Activated naive CD4-positive, alpha-beta T cell treated with anti-CD3 and anti-CD28 coated beads, Interleukin-2, amount 10 ng/mL, durations not matched to agents 7 days and 5 days (primary cell): ENCODE results near the gene TPGS2.
A peak's percentile ranks its signal among the peaks of the same experiment; 100 is the strongest.

Experiments used
- CTCF ChIA-PET: fragments of 350-600 bp; sonication (Branson Sonifier 250); formaldehyde crosslinking; loops from one replicate; lab custom pipeline; 2021; ENCODE audit warnings: antibody characterized with exemption; lab: Charles Lee
- DNase-seq: peaks from one replicate; pipeline ENCODE4 v3.0.0-alpha.2; 2020
- H3K27ac Mint-ChIP-seq: one replicate; pipeline ENCODE4 v1.8.0; 2021; ENCODE audit warnings: mild to moderate bottlenecking, moderate library complexity, mixed read lengths
- H3K27me3 Mint-ChIP-seq: one replicate; pipeline ENCODE4 v1.8.0; 2021; ENCODE audit warnings: mild to moderate bottlenecking, mixed read lengths
- H3K36me3 Mint-ChIP-seq: one replicate; pipeline ENCODE4 v1.8.0; 2021; ENCODE audit warnings: mixed read lengths
- H3K4me1 Mint-ChIP-seq: one replicate; pipeline ENCODE4 v1.8.0; 2021; ENCODE audit warnings: mixed read lengths
- H3K4me3 Mint-ChIP-seq: one replicate; pipeline ENCODE4 v1.8.0; 2021; ENCODE audit warnings: mild to moderate bottlenecking, moderate library complexity, mixed read lengths
- H3K9me3 Mint-ChIP-seq: one replicate; pipeline ENCODE4 v1.8.0; 2021; ENCODE audit warnings: mixed read lengths

Gene TPGS2

DNA sequence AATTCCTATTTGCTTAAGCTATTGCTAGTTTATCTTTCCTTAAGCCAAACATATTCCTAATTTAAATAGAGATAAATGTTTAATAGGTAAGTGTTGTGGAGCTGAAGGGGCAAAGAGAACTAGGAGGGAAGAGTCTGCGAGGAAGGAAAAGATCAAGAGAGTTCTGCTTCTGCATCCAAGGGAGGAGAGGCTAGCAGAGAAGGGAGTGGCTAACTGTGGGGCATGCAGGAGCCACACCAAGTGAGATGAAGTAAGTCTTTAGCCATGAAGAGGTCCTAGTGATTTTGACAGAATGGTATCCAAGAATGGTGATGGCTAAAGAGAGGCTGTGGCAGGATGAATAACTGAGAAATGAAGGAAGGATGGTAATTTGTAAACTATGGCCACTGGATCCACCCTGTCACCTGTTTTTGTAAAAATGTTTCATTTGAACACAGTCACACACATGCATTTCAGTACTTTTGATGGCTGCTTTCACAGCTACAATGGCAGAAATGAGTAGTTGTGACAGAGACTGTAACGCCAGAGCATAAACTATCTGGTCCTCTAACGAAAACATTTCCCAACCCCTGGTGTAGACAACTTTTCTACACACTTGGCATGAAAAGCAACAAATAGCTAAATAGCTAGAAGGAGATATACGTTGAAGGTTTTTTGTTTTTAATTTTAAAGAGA is 15.6 kb downstream of the TPGS2 start:
- Mint-ChIP-seq H3K27ac (no peak overlapping the region), H3K4me1 (peaks cover 2% of the 10 kb centered on the region), H3K36me3 (peaks cover 29% of the 10 kb centered on the region), H3K4me3 (no peak overlapping the region), H3K27me3 (no peaks in the 10 kb centered on the region), H3K9me3 (no peaks in the 10 kb centered on the region)
- no peak for DNase-seq
- CTCF ChIA-PET = interaction anchor here (3.5 kb wide), 1 partner anchor 125 kb away, joined by 11 read pairs; no protein-coding TSS in a partner anchor

DNA sequence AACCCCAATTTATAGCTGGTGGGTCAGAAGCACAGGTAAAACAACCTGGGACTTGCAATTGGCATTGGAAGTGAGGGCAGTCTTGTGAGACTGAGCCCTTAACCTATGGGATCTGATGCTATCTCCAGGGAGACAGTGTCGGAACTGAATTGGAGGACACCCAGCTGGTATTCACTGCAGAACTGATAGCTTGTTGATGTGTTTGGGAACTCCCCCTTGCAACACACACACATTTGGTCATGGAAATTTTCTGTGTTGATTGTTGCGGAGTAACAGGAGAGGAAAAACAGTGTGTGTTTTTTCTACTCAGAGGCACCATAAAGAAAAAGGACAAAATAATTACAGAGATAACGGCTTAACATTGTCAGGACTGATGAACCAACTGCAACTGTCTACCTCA is 16.1 kb downstream of the TPGS2 start:
- DNase-seq = no peak
- Mint-ChIP-seq H3K36me3 (peaks cover 29% of the 10 kb centered on the region), H3K4me3 (no peak overlapping the region), H3K27me3 (no peaks in the 10 kb centered on the region), H3K27ac (no peak overlapping the region), H3K4me1 (peaks cover 2% of the 10 kb centered on the region), H3K9me3 (no peaks in the 10 kb centered on the region)
- CTCF ChIA-PET = interaction anchor here (3.5 kb wide), 1 partner anchor 125 kb away, joined by 11 read pairs; no protein-coding TSS in a partner anchor

DNA sequence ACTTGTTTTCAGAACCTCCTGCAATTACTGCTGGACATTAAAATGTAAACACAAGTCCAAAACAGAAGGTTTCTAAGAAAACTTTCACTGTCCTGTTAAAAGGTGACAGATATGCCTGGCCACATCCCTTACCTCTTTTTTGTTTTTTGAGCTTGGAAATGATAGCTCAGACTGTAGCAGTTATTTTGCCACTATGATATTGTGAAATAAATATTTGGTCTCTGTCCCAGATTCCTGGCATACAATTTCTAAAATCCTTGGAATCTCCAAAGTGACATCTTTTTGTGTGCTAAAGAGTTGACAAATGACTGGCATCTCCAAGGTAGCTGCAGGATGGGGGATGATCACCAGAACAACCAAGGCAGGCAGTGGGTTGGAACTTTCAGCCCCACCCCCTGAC is 16.8 kb downstream of the TPGS2 start:
- H3K4me1 Mint-ChIP-seq = peaks cover 2% of the 10 kb centered on the region
- H3K27me3 Mint-ChIP-seq = no peaks in the 10 kb centered on the region
- peaks cover 29% of the 10 kb centered on the region for H3K36me3 Mint-ChIP-seq
- no peak overlapping the region for H3K4me3 Mint-ChIP-seq
- no peak overlapping the region for H3K27ac Mint-ChIP-seq
- CTCF ChIA-PET = interaction anchor here (3.5 kb wide), 1 partner anchor 124 kb away, joined by 11 read pairs; no protein-coding TSS in a partner anchor
- no peak for DNase-seq
- H3K9me3 Mint-ChIP-seq = no peaks in the 10 kb centered on the region

DNA sequence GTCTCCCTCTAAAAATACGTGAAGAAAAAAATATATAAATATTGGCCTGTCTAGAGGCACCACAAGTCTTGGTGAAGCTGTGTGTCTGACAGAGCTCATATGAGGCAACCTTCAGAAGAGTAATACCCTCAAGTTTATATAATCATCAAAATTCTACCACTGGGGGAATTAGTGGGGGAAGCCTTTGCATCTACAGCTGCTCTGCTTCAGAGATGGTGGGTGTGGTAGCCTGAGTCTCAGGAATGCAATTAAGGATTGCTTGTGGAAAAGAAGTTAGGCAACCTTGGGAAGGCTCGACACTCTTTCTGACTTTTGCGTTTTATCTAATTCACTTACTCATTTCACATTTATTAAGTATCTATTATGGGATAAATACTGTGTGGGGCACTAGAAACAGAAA is 17.4 kb downstream of the TPGS2 start:
- no peak overlapping the region for H3K27ac Mint-ChIP-seq
- H3K9me3 Mint-ChIP-seq = no peaks in the 10 kb centered on the region
- H3K4me1 Mint-ChIP-seq = peaks cover 2% of the 10 kb centered on the region
- no peak for DNase-seq
- H3K27me3 Mint-ChIP-seq = no peaks in the 10 kb centered on the region
- peaks cover 29% of the 10 kb centered on the region for H3K36me3 Mint-ChIP-seq
- H3K4me3 Mint-ChIP-seq = no peak overlapping the region
- CTCF ChIA-PET = interaction anchor here (1.5 to 4.5 kb wide), 3 partner anchors 13 to 124 kb away, joined by 5 to 38 read pairs (median 5); partner anchors contain the start of genes KIAA1328 and TPGS2

DNA sequence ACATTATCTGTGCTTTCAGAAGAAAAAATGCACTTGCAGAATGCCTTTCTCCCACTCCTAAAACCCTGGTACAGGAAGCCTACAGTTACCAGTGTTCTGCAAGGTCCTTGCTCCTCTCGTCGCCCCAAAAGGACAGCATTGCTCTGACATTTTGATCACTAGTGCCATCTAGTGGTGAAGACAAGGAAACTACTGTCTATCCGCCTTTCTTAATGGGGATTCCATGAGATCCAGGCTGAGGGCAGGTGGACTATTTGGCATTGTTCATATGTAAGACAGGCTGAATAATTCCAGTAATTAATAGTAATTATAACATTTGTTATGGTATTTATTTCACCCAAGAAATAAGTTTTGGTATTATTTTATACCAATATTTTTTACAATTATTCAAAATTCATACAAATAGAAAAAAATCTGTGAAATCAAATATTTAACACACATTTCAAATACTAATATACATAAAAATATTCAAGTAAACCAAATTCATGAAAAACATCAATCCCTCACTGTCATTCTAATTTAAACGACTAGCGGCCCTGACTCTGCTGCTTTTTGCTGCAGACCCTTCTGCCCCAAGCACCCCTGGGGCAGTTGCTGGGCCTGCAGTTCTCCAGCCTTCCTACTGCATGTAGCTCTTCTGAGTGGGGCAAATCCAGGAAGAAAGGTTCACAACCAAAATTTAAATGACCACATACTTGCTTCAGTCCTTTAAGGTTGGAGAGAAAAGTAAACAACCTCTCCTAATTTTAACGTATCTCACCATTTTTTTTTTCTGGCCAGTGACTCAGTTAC is 19.0 kb downstream of the TPGS2 start:
- peak; percentile 39 for DNase-seq
- CTCF ChIA-PET = interaction anchor here (0.6 to 4.5 kb wide), 7 partner anchors 11 to 122 kb away, joined by 3 to 38 read pairs (median 5); partner anchors contain the start of genes KIAA1328 and TPGS2
- H3K4me3 Mint-ChIP-seq = no peak overlapping the region
- no peaks in the 10 kb centered on the region for H3K27me3 Mint-ChIP-seq
- H3K9me3 Mint-ChIP-seq = no peaks in the 10 kb centered on the region
- peaks cover 2% of the 10 kb centered on the region for H3K4me1 Mint-ChIP-seq
- H3K27ac Mint-ChIP-seq = no peak overlapping the region
- H3K36me3 Mint-ChIP-seq = peaks cover 41% of the 10 kb centered on the region

DNA sequence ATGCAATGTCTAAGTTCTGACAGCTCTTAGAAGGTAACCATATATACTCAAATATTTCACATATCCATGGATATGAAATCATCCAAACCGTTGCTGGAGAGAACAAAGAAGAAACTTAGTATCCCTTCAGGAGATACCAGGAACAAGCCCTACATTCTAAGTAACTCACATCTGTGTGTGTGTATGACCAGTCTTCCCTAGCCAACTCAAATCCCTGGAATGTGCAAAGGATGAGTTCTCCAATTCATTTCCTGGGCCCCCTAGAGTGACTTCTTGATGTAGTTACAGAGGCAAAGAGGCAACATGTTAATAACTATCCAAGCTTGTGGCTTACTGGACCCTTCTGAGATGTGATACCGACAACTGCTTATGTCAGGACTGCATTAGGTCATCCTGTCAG is 20.1 kb downstream of the TPGS2 start:
- H3K9me3 Mint-ChIP-seq = no peaks in the 10 kb centered on the region
- peaks cover 45% of the 10 kb centered on the region for H3K36me3 Mint-ChIP-seq
- no peak overlapping the region for H3K4me3 Mint-ChIP-seq
- DNase-seq = no peak
- peaks cover 2% of the 10 kb centered on the region for H3K4me1 Mint-ChIP-seq
- CTCF ChIA-PET = interaction anchor here (0.9 to 4.5 kb wide), 3 partner anchors 20 to 121 kb away, joined by 3 to 38 read pairs (median 3); partner anchors contain the start of genes KIAA1328 and TPGS2
- H3K27me3 Mint-ChIP-seq = no peaks in the 10 kb centered on the region
- no peak overlapping the region for H3K27ac Mint-ChIP-seq

DNA sequence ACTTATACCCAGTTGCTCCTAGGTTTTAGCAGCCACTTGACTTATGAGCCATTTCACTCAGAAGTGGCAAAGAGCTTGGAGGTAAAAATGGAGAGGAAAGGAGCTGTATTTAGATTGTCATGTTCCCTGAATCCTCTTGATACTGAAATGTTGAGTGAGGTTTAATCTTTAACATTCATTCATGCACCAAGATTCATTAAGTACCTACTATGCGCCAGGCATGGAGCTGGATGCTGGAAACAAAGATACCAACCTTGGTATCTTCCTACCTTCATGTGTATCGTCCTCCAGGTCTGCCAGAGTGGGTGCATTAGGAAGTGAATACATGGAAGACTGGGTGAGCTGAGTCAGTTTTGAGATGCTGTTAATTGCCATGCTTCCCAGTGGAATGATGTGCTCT is 23.7 kb downstream of the TPGS2 start:
- H3K27ac Mint-ChIP-seq = no peak overlapping the region
- peaks cover 58% of the 10 kb centered on the region for H3K36me3 Mint-ChIP-seq
- CTCF ChIA-PET = no interaction called here
- peaks cover 2% of the 10 kb centered on the region for H3K4me1 Mint-ChIP-seq
- H3K27me3 Mint-ChIP-seq = no peaks in the 10 kb centered on the region
- no peaks in the 10 kb centered on the region for H3K9me3 Mint-ChIP-seq
- no peak for DNase-seq
- H3K4me3 Mint-ChIP-seq = no peak overlapping the region

DNA sequence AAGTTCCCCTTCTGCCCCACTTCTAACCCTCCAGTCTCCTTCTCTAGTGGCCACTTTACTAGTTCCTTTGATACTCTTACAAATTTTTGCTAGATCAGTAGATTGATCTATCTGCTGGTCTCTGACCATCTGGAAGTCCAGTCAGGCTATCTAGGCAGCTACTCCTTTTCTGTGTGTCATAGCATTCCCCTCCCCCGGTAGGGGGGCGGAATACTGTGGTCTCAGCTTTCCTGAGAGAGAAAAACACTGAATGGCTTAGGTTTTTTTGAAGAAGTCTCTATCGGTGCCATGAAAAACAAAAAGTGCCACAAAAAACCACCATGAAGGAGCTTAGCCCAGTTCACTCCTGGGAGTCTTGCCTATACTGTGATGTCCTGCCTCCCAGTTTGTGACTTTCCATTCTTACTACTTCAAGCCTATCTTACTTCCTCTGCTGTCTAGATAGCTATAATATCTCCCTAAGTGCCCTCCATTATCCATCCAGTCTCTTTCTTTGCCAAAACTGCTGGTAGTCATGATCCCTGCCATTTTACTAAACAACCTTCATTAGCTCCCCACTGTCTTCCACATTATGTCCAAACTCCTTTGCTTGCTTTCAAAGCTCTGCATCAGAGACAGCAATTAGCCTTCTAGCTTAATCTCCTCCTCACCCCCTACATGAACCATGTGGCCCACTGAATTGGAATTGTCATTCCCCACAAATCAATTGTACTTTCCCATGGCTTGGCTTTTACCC is 29.9 kb downstream of the TPGS2 start:
- Mint-ChIP-seq H3K9me3 (no peaks in the 10 kb centered on the region), H3K36me3 (peaks cover 69% of the 10 kb centered on the region), H3K4me1 (no peaks in the 10 kb centered on the region), H3K4me3 (no peak overlapping the region), H3K27ac (no peak overlapping the region), H3K27me3 (no peaks in the 10 kb centered on the region)
- CTCF ChIA-PET = interaction anchor here (1.2 to 1.4 kb wide), 2 partner anchors 12 to 111 kb away, joined by 3 to 5 read pairs; no protein-coding TSS in a partner anchor
- no peak for DNase-seq

DNA sequence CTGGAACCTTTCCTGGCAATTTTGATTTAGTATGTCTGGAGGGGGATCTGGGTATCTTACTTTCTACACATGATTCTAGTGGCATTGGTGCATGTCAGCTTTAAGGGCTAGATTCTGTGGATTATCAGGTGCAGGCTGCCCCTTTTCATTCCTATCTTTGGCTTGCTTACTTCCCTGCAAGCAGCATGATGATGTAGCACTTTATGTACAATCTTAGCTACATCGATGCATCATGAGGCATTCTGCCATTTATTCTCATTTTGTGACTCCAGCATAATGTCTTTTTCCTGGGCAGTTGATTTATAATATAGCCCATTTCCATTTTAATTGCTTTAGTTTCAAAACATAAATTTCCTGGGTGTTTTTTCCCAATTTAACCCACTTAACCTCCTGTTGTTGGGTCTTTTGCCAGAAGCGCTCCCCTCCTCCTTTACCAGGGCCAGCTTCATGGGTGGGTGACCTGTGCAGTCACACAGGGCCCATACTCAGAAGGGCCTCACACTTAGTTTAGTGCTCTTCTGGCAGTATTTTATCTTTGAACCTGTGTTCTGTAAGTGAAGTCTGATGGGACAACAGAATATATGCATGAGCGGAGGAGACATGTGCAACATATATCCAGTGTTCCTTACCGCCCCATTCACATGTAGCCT is 36.0 kb downstream of the TPGS2 start:
- no peaks in the 10 kb centered on the region for H3K4me1 Mint-ChIP-seq
- H3K27me3 Mint-ChIP-seq = no peaks in the 10 kb centered on the region
- no peak for DNase-seq
- H3K36me3 Mint-ChIP-seq = peaks cover 66% of the 10 kb centered on the region
- peaks cover 6% of the 10 kb centered on the region for H3K9me3 Mint-ChIP-seq
- H3K27ac Mint-ChIP-seq = no peak overlapping the region
- CTCF ChIA-PET = no interaction called here
- no peak overlapping the region for H3K4me3 Mint-ChIP-seq

DNA sequence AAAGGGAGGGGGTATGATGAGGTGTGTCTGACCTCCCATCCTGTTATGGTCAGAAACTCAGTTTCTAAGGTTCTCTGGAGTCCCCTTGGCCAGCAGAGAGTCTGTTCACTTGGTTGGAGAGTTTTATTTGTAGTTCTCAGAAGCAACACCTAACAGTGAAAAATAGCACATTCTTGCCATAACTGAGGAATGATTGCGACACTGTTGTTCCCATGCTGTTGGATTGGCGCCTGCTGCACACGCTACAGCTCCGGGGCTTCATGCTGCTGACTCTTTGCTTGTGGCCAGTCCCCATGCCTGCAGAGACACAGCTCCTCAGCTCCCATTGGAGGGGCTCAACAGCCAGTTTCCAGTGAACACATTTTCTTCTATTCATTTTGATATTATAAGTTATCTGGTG is 42.1 kb downstream of the TPGS2 start:
- peaks cover 4% of the 10 kb centered on the region for H3K4me1 Mint-ChIP-seq
- H3K36me3 Mint-ChIP-seq = peaks cover 40% of the 10 kb centered on the region
- H3K27me3 Mint-ChIP-seq = no peaks in the 10 kb centered on the region
- CTCF ChIA-PET = no interaction called here
- H3K27ac Mint-ChIP-seq = no peak overlapping the region
- H3K9me3 Mint-ChIP-seq = peaks cover 6% of the 10 kb centered on the region
- H3K4me3 Mint-ChIP-seq = no peak overlapping the region
- no peak for DNase-seq

DNA sequence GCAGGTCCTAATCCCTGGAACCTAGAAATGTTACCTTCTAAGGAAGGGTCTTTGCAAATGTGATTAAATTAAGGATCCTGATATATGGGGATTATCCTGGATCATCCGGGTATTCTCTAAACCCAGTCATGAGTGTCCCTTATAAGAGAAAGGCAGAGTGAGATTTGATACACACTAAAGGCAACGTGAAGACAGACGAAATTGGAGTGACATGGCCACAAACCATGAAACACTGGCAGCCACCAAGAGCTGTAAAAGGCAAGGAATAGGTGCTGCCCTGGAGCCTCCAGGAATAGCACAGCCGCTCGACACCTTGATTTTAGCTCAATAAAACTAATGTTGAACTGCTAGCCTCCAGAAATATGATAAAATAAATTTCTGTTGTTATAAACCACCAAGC is 45.0 kb downstream of the TPGS2 start:
- CTCF ChIA-PET = no interaction called here
- DNase-seq = no peak
- H3K9me3 Mint-ChIP-seq = no peaks in the 10 kb centered on the region

DNA sequence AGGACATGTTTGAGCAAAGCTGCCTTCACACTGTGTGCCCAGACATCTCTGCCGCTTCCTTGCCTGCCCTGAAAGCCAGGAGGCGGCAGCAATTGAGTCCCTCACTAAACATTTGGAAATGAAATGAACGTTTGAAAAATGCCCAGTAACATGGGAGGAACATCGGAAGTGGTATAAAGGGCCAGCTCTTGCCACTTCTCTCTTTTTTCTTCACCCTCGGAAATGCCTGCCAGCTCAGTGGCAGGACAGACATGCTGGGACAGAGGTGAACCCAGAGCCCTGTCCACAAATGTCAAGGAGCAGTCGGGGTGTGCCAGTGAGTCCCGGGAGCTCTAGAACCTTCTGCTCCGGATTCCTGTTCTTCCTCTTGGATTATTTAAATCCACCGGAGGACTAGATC is 46.1 kb downstream of the TPGS2 start:
- H3K4me3 Mint-ChIP-seq = no peak overlapping the region
- H3K27ac Mint-ChIP-seq = no peak overlapping the region
- peaks cover 19% of the 10 kb centered on the region for H3K36me3 Mint-ChIP-seq
- DNase-seq = no peak
- no peaks in the 10 kb centered on the region for H3K27me3 Mint-ChIP-seq
- no peaks in the 10 kb centered on the region for H3K9me3 Mint-ChIP-seq
- H3K4me1 Mint-ChIP-seq = peaks cover 4% of the 10 kb centered on the region
- CTCF ChIA-PET = no interaction called here

More for the DNA sequence above, 45.0 kb downstream of the TPGS2 start:
- Mint-ChIP-seq H3K27ac (no peak overlapping the region), H3K4me1 (peaks cover 4% of the 10 kb centered on the region), H3K27me3 (no peaks in the 10 kb centered on the region), H3K4me3 (no peak overlapping the region), H3K36me3 (peaks cover 16% of the 10 kb centered on the region)

DNA sequence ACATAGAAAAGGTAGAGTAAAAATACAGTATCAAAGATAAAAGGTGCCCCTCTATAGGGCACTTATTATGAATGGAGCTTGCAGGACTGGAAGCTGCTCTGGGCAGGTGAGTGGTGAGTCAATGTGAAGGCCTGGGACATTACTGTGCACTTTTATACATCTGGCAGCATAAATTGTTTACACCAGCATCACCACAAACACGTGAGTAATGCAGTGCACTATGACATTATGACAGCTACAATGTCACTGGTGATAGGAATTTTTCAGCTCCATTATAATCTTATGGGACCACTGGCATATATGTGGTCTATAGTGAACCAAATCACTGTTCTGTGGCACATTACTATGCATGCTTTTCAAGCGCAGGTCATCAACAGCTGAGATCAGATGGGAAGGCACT is 48.1 kb downstream of the TPGS2 start:
- Mint-ChIP-seq H3K4me3 (no peak overlapping the region), H3K9me3 (no peaks in the 10 kb centered on the region), H3K36me3 (peaks cover 9% of the 10 kb centered on the region), H3K4me1 (no peaks in the 10 kb centered on the region), H3K27me3 (no peaks in the 10 kb centered on the region), H3K27ac (no peak overlapping the region)
- CTCF ChIA-PET = no interaction called here
- DNase-seq = no peak
